GM12878 (cell line): Measurements from ENCODE around the gene DNAH11. TPM values are rescaled to one million over a fixed set of nuclear protein-coding genes. Genes with fewer than 3 reads are reported as not detected.

Experiments
- ATAC-seq: fragments of 200-7000 bp; cut with Tn5 transposase; 3 replicates; pipeline ENCODE4 v1.9.1; 2020; ENCODE audit warnings: mild to moderate bottlenecking, moderate library complexity
- BruUV-seq: library from RNA; stranded (reverse); fragments of 400-500 nt; replicated peaks from 2 replicates; lab custom pipeline; 2021; lab: Mats Ljungman, UMichigan
- CTCF ChIA-PET: fragments of 300-600 bp; sonication (Branson Sonifier 250); formaldehyde crosslinking; extraction: SDS; loops from one replicate; lab custom pipeline; 2021; ENCODE audit warnings: inconsistent platforms; lab: Yijun Ruan, JAX
- POLR2A ChIA-PET: fragments of 350-600 bp; formaldehyde crosslinking; extraction: SDS; loops from one replicate; lab custom pipeline; 2021; ENCODE audit warnings: inconsistent platforms; lab: Charles Lee
- RAD21 ChIA-PET: fragments of 300-600 bp; sonication (Branson Sonifier 250); formaldehyde crosslinking; loops from one replicate; lab custom pipeline; 2023; ENCODE audit warnings: antibody characterized with exemption; ENCODE audit not compliant: unreplicated experiment; lab: Charles Lee
- SMC1A ChIA-PET: fragments of 300-600 bp; sonication (Branson Sonifier 250); formaldehyde crosslinking; loops from one replicate; lab custom pipeline; 2023; ENCODE audit not compliant: unreplicated experiment, uncharacterized antibody; lab: Charles Lee
- DNase-seq: peaks from one replicate; pipeline ENCODE4 v3.0.0-alpha.2; 2011; ENCODE audit warnings: low read depth, low spot score
- FAIRE-seq: peaks from 3 replicates; lab custom pipeline; 2011; peaks lifted over from hg19 to GRCh38; lab: Jason Lieb, UNC
- H2AFZ ChIP-seq: 2 replicates; pipeline ENCODE4 v1.6.0; 2011; ENCODE audit warnings: low read depth, low read length, control low read depth; ENCODE audit not compliant: control insufficient read depth
- H3K27ac ChIP-seq: 2 replicates; pipeline ENCODE4 v1.5.1; 2011; ENCODE audit warnings: control low read depth; ENCODE audit not compliant: control insufficient read depth, insufficient read depth
- H3K27me3 ChIP-seq, 2 experiments: replicated peaks in 1 of 2; 2 replicates each; pipeline versions ENCODE4 v1.6.0 to v1.6.1; 2011; ENCODE audit warnings: low read length in 1 of 2; ENCODE audit not compliant: control insufficient read depth in 2 of 2, insufficient read depth in 2 of 2
- H3K36me3 ChIP-seq, 2 experiments: 2 replicates each; pipeline ENCODE4 v1.5.1; 2011; ENCODE audit warnings: low read length in 1 of 2; ENCODE audit not compliant: control insufficient read depth in 2 of 2, insufficient read depth in 2 of 2
- H3K4me1 ChIP-seq: 2 replicates; pipeline ENCODE4 v1.6.1; 2011; ENCODE audit warnings: mild to moderate bottlenecking, low read length, moderate library complexity, mixed read lengths; ENCODE audit not compliant: control insufficient read depth, insufficient read depth
- H3K4me2 ChIP-seq: 2 replicates; pipeline ENCODE4 v1.6.0; 2011; ENCODE audit warnings: control low read depth; ENCODE audit not compliant: control insufficient read depth, insufficient read depth
- H3K4me3 ChIP-seq: fragments of 200-600 bp; sonication (generic); 2 replicates; pipeline ENCODE4 v1.5.1; 2016
- H3K79me2 ChIP-seq: 2 replicates; pipeline ENCODE4 v1.6.0; 2011; ENCODE audit warnings: low read length; ENCODE audit not compliant: control insufficient read depth, insufficient read depth
- H3K9ac ChIP-seq: 2 replicates; pipeline ENCODE4 v1.8.0; 2011; ENCODE audit warnings: low read length, control low read depth, mixed read lengths; ENCODE audit not compliant: control insufficient read depth, insufficient read depth
- H3K9me3 ChIP-seq: replicated peaks from 3 replicates; pipeline ENCODE4 v1.5.1; 2011; ENCODE audit warnings: mild to moderate bottlenecking, low read length; ENCODE audit not compliant: control insufficient read depth, insufficient read depth
- H4K20me1 ChIP-seq: 2 replicates; pipeline ENCODE4 v1.6.0; 2011; ENCODE audit not compliant: control insufficient read depth, insufficient read depth
- BCL11A ChIP-seq: IDR thresholded peaks from 2 replicates; pipeline ENCODE4 v1.6.1; 2011; ENCODE audit warnings: low read depth, low read length
- EP300 ChIP-seq, 2 experiments: fragments of 150-350 bp in 1 of 2; IDR thresholded peaks; 2 replicates each; pipeline ENCODE4 v1.6.1; 2011 to 2012; ENCODE audit warnings: low read depth in 2 of 2, low read length in 2 of 2, borderline replicate concordance in 1 of 2, improper control_type of control experiment in 1 of 2, inconsistent platforms in 1 of 2; ENCODE audit not compliant: control insufficient read depth in 1 of 2
- NFIC ChIP-seq: IDR thresholded peaks from 2 replicates; pipeline ENCODE4 v1.6.1; 2012; ENCODE audit warnings: low read depth, mild to moderate bottlenecking, inconsistent platforms, low read length, moderate library complexity
- NFXL1 ChIP-seq: fragments of 450-650 bp; IDR thresholded peaks from 2 replicates; pipeline ENCODE4 v1.6.1; 2017; ENCODE audit warnings: antibody characterized with exemption, mild to moderate bottlenecking, borderline replicate concordance
- NR2F1 ChIP-seq: fragments of 450-650 bp; conservative IDR thresholded peaks from 2 replicates; pipeline ENCODE4 v1.6.1; 2017; ENCODE audit warnings: mild to moderate bottlenecking
- PAX8 ChIP-seq: fragments of 450-650 bp; IDR thresholded peaks from 2 replicates; pipeline ENCODE4 v1.6.1; 2017; ENCODE audit warnings: mild to moderate bottlenecking, moderate library complexity
- POLR2AphosphoS5 ChIP-seq: IDR thresholded peaks from 2 replicates; pipeline ENCODE4 v1.6.1; 2011; ENCODE audit warnings: mild to moderate bottlenecking, low read length, inconsistent platforms
- STAT3 ChIP-seq: IDR thresholded peaks from 2 replicates; pipeline ENCODE4 v1.6.1; 2011; ENCODE audit warnings: low read depth, low read length, improper control_type of control experiment
- ZBED1 ChIP-seq: IDR thresholded peaks from 2 replicates; pipeline ENCODE4 v1.6.1; 2016; ENCODE audit warnings: borderline replicate concordance
- WGBS: methylation state at CpG from one replicate; pipeline ENCODE4 v1.1.6; 2016; ENCODE audit warnings: low lambda C conversion rate; ENCODE audit not compliant: insufficient replicate concordance, insufficient coverage; ENCODE audit errors: missing lambda C conversion rate; 5-methylcytosine and 5-hydroxymethylcytosine counted together
- in situ Hi-C: fragments of 300-500 bp; cut with MboI; formaldehyde crosslinking; loops from 9 replicates; pipeline ENCODE4 v1.14.3; 2018; ENCODE audit warnings: mixed read lengths
- intact Hi-C: fragments of 100-400 bp; cut with micrococcal nuclease; formaldehyde crosslinking; loops from one replicate; pipeline ENCODE4 v1.14.2; 2022; ENCODE audit not compliant: unreplicated experiment
- polyA plus RNA-seq, 11 experiments: library from polyadenylated mRNA; depleted of rRNA in 4 of 11; unstranded in 6 of 11; stranded (reverse) in 5 of 11; fragments of >200 nt; fragmentation: Nextera tagmentation in 4 of 11; fragmentation: Illumina TruSeq in 1 of 11; extraction: Ambion mirVana in 4 of 11; extraction: Trizol in 1 of 11; gene quantifications; 1 replicate in 1 of 11; 2 replicates in 10 of 11; pipeline versions ENCODE4 v1.2.1 to v1.2.3, GENCODE V29; 2011 to 2016; ENCODE audit warnings: inconsistent platforms in 2 of 11, missing spikeins in 2 of 11, low read depth in 1 of 11
- total RNA-seq, 4 experiments: library from RNA; depleted of rRNA in 3 of 4; stranded (reverse); fragments of >200 nt in 3 of 4; fragmentation: Illumina TruSeq in 1 of 4; extraction: Trizol in 1 of 4; gene quantifications; 2 replicates each; pipeline versions ENCODE4 v1.2.1 to v1.2.3, GENCODE V29; 2013 to 2021

Gene DNAH11
- total and polyA plus RNA-seq, 10 of the 15 experiments (the other 5 are each of a cell fraction or from before 2014, with no cell fraction given) = 0.03 to 0.56 (median 0.10) TPM

- TF ChIP-seq NFIC (peak; percentile 45; the same call in 1 of the 2 replicates), PAX8 (no peak), POLR2AphosphoS5 (peak; percentile 69), EP300 (IDR thresholded peaks at IDR 0.05; ENCODE audit: borderline replicate concordance in 1 of 2, control insufficient read depth in 1 of 2, low read depth in 2 of 2, low read length in 2 of 2) (no peak), STAT3 (no peak), NFXL1 (no peak)
Observed at GRCh38 chr7:21945454-21946221, 402.8 kb downstream of the DNAH11 start, which contains the start of gene CDCA7L (continued).

GRCh38 chr7:21946222-21946709 is 403.4 kb downstream of the DNAH11 start:
- peaks cover 40% of the 10 kb centered on the region for H3K4me1 ChIP-seq
- in situ Hi-C loops = loop anchor here (10.0 to 25.0 kb wide), 3 partner anchors 591 to 1709 kb away; partner anchors contain the start of gene HYCC1

More at GRCh38 chr7:21946222-21946709, 403.4 kb downstream of the DNAH11 start:
- FAIRE-seq (no peak), ATAC-seq (no peak), DNase-seq (no peak)
- peaks cover 13% of the 10 kb centered on the region for H3K79me2 ChIP-seq
- H3K4me3 ChIP-seq = peak overlapping the region; percentile 80; the same call in 1 of the 2 replicates
- no peaks in the 10 kb centered on the region for H3K36me3 ChIP-seq
- no peaks in the 10 kb centered on the region for H4K20me1 ChIP-seq
- H3K27ac ChIP-seq = peak overlapping the region; percentile 85
- peak overlapping the region; percentile 66 for H3K4me2 ChIP-seq
- CTCF ChIA-PET = interaction anchor here (0.7 to 1.3 kb wide), 3 partner anchors 14 to 55 kb away, joined by 3 to 4 read pairs (median 4); no protein-coding TSS in a partner anchor
- no peaks in the 10 kb centered on the region for H3K9me3 ChIP-seq
- peak overlapping the region; percentile 99 for H2AFZ ChIP-seq
- intact Hi-C loops = loop anchor here (2.0 to 10.0 kb wide), 3 partner anchors 55 to 591 kb away; no protein-coding TSS in a partner anchor
- WGBS = 13% methylated on average over 8 of the region's 8 CpGs
- no peaks in the 10 kb centered on the region for H3K27me3 ChIP-seq
- peak overlapping the region; percentile 71; the same call in 1 of the 2 replicates for H3K9ac ChIP-seq
- POLR2A ChIA-PET = no interaction called here
- SMC1A ChIA-PET = interaction anchor here (9.9 kb wide), 1 partner anchor 20 kb away, joined by 96 read pairs; no protein-coding TSS in a partner anchor
- no TSS peak for BruUV-seq
- TF ChIP-seq NR2F1 (0 out of 2 replicates have a peak, but pooled peaks have one; percentile 12), ZBED1 (0 out of 2 replicates have a peak, but pooled peaks have one; percentile 35), BCL11A (no peak)
- RAD21 ChIA-PET = interaction anchor here (0.6 to 2.2 kb wide), 6 partner anchors 8 to 54 kb away, joined by 3 to 11 read pairs (median 5); no protein-coding TSS in a partner anchor
